GM12878 (cell line): ENCODE data around the gene PPP1R1A. TPM values are rescaled to one million over a fixed set of nuclear protein-coding genes. Genes with fewer than 3 reads are reported as not detected.

Experiments used
- ATAC-seq: fragments of 200-7000 bp; cut with Tn5 transposase; 3 replicates; pipeline ENCODE4 v1.9.1; 2020; ENCODE audit warnings: mild to moderate bottlenecking, moderate library complexity
- BruUV-seq: library from RNA; stranded (reverse); fragments of 400-500 nt; replicated peaks from 2 replicates; lab custom pipeline; 2021; lab: Mats Ljungman, UMichigan
- CTCF ChIA-PET: fragments of 300-600 bp; sonication (Branson Sonifier 250); formaldehyde crosslinking; extraction: SDS; loops from one replicate; lab custom pipeline; 2021; ENCODE audit warnings: inconsistent platforms; lab: Yijun Ruan, JAX
- POLR2A ChIA-PET: fragments of 350-600 bp; formaldehyde crosslinking; extraction: SDS; loops from one replicate; lab custom pipeline; 2021; ENCODE audit warnings: inconsistent platforms; lab: Charles Lee
- RAD21 ChIA-PET: fragments of 300-600 bp; sonication (Branson Sonifier 250); formaldehyde crosslinking; loops from one replicate; lab custom pipeline; 2023; ENCODE audit warnings: antibody characterized with exemption; ENCODE audit not compliant: unreplicated experiment; lab: Charles Lee
- SMC1A ChIA-PET: fragments of 300-600 bp; sonication (Branson Sonifier 250); formaldehyde crosslinking; loops from one replicate; lab custom pipeline; 2023; ENCODE audit not compliant: unreplicated experiment, uncharacterized antibody; lab: Charles Lee
- DNase-seq: peaks from one replicate; pipeline ENCODE4 v3.0.0-alpha.2; 2011; ENCODE audit warnings: low read depth, low spot score
- FAIRE-seq: peaks from 3 replicates; lab custom pipeline; 2011; peaks lifted over from hg19 to GRCh38; lab: Jason Lieb, UNC
- H2AFZ ChIP-seq: 2 replicates; pipeline ENCODE4 v1.6.0; 2011; ENCODE audit warnings: low read depth, low read length, control low read depth; ENCODE audit not compliant: control insufficient read depth
- H3K27ac ChIP-seq: 2 replicates; pipeline ENCODE4 v1.5.1; 2011; ENCODE audit warnings: control low read depth; ENCODE audit not compliant: control insufficient read depth, insufficient read depth
- H3K27me3 ChIP-seq, 2 experiments: replicated peaks in 1 of 2; 2 replicates each; pipeline versions ENCODE4 v1.6.0 to v1.6.1; 2011; ENCODE audit warnings: low read length in 1 of 2; ENCODE audit not compliant: control insufficient read depth in 2 of 2, insufficient read depth in 2 of 2
- H3K36me3 ChIP-seq, 2 experiments: 2 replicates each; pipeline ENCODE4 v1.5.1; 2011; ENCODE audit warnings: low read length in 1 of 2; ENCODE audit not compliant: control insufficient read depth in 2 of 2, insufficient read depth in 2 of 2
- H3K4me1 ChIP-seq: 2 replicates; pipeline ENCODE4 v1.6.1; 2011; ENCODE audit warnings: mild to moderate bottlenecking, low read length, moderate library complexity, mixed read lengths; ENCODE audit not compliant: control insufficient read depth, insufficient read depth
- H3K4me2 ChIP-seq: 2 replicates; pipeline ENCODE4 v1.6.0; 2011; ENCODE audit warnings: control low read depth; ENCODE audit not compliant: control insufficient read depth, insufficient read depth
- H3K4me3 ChIP-seq: fragments of 200-600 bp; sonication (generic); 2 replicates; pipeline ENCODE4 v1.5.1; 2016
- H3K79me2 ChIP-seq: 2 replicates; pipeline ENCODE4 v1.6.0; 2011; ENCODE audit warnings: low read length; ENCODE audit not compliant: control insufficient read depth, insufficient read depth
- H3K9ac ChIP-seq: 2 replicates; pipeline ENCODE4 v1.8.0; 2011; ENCODE audit warnings: low read length, control low read depth, mixed read lengths; ENCODE audit not compliant: control insufficient read depth, insufficient read depth
- H3K9me3 ChIP-seq: replicated peaks from 3 replicates; pipeline ENCODE4 v1.5.1; 2011; ENCODE audit warnings: mild to moderate bottlenecking, low read length; ENCODE audit not compliant: control insufficient read depth, insufficient read depth
- H4K20me1 ChIP-seq: 2 replicates; pipeline ENCODE4 v1.6.0; 2011; ENCODE audit not compliant: control insufficient read depth, insufficient read depth
- BHLHE40 ChIP-seq, 2 experiments: fragments of 450-650 bp in 1 of 2; IDR thresholded peaks; 2 replicates each; pipeline ENCODE4 v1.6.1; 2011 to 2017; ENCODE audit warnings: low read depth in 2 of 2, borderline replicate concordance in 1 of 2, improper control_type of control experiment in 1 of 2, low read length in 1 of 2, mild to moderate bottlenecking in 1 of 2
- BRCA1 ChIP-seq: IDR thresholded peaks from 2 replicates; pipeline ENCODE4 v1.6.1; 2011; ENCODE audit warnings: low read depth, low read length, improper control_type of control experiment
- CEBPB ChIP-seq, 2 experiments: fragments of 150-350 bp in 1 of 2; IDR thresholded peaks; 2 replicates each; pipeline ENCODE4 v1.6.1; 2012 to 2014; ENCODE audit warnings: low read depth in 2 of 2, low read length in 2 of 2, borderline replicate concordance in 1 of 2, inconsistent platforms in 1 of 2
- E2F8 ChIP-seq: fragments of 450-650 bp; IDR thresholded peaks from 2 replicates; pipeline ENCODE4 v1.6.1; 2018; ENCODE audit warnings: mild to moderate bottlenecking, low read depth, moderate library complexity; ENCODE audit not compliant: partially characterized antibody
- EGR1 ChIP-seq, 2 experiments: IDR thresholded peaks; 1 replicate in 1 of 2; 2 replicates in 1 of 2; pipeline ENCODE4 v1.6.1; 2011 to 2012; ENCODE audit warnings: low read depth in 2 of 2, low read length in 2 of 2, borderline replicate concordance in 1 of 2, mild to moderate bottlenecking in 1 of 2, moderate library complexity in 1 of 2
- IKZF1 ChIP-seq: fragments of 450-650 bp; conservative IDR thresholded peaks from 2 replicates; pipeline ENCODE4 v1.6.1; 2017; ENCODE audit warnings: antibody characterized with exemption, mild to moderate bottlenecking
- NFYB ChIP-seq: IDR thresholded peaks from 2 replicates; pipeline ENCODE4 v1.6.1; 2011; ENCODE audit warnings: low read depth, mild to moderate bottlenecking, low read length, improper control_type of control experiment, moderate library complexity; ENCODE audit not compliant: insufficient read depth
- SKIL ChIP-seq: fragments of 450-650 bp; IDR thresholded peaks from 2 replicates; pipeline ENCODE4 v1.6.1; 2017; ENCODE audit warnings: mild to moderate bottlenecking, low read depth, inconsistent platforms; ENCODE audit not compliant: poor library complexity, severe bottlenecking
- SMAD1 ChIP-seq: fragments of 450-650 bp; IDR thresholded peaks from 2 replicates; pipeline ENCODE4 v1.6.1; 2018; ENCODE audit warnings: mild to moderate bottlenecking, low read depth; ENCODE audit not compliant: partially characterized antibody
- SMC3 ChIP-seq: IDR thresholded peaks from 2 replicates; pipeline ENCODE4 v1.6.1; 2011; ENCODE audit warnings: low read length, improper control_type of control experiment, borderline replicate concordance
- SRF ChIP-seq, 2 experiments: IDR thresholded peaks; 2 replicates each; pipeline ENCODE4 v1.6.1; 2011; ENCODE audit warnings: low read depth in 2 of 2, low read length in 2 of 2, mild to moderate bottlenecking in 1 of 2, moderate library complexity in 1 of 2
- TBL1XR1 ChIP-seq: IDR thresholded peaks from 2 replicates; pipeline ENCODE4 v1.6.1; 2012; ENCODE audit warnings: low read depth, low read length, improper control_type of control experiment
- WGBS: methylation state at CpG from one replicate; pipeline ENCODE4 v1.1.6; 2016; ENCODE audit warnings: low lambda C conversion rate; ENCODE audit not compliant: insufficient replicate concordance, insufficient coverage; ENCODE audit errors: missing lambda C conversion rate; 5-methylcytosine and 5-hydroxymethylcytosine counted together
- in situ Hi-C: fragments of 300-500 bp; cut with MboI; formaldehyde crosslinking; loops from 9 replicates; pipeline ENCODE4 v1.14.3; 2018; ENCODE audit warnings: mixed read lengths
- intact Hi-C: fragments of 100-400 bp; cut with micrococcal nuclease; formaldehyde crosslinking; loops from one replicate; pipeline ENCODE4 v1.14.2; 2022; ENCODE audit not compliant: unreplicated experiment
- polyA plus RNA-seq, 11 experiments: library from polyadenylated mRNA; depleted of rRNA in 4 of 11; unstranded in 6 of 11; stranded (reverse) in 5 of 11; fragments of >200 nt; fragmentation: Nextera tagmentation in 4 of 11; fragmentation: Illumina TruSeq in 1 of 11; extraction: Ambion mirVana in 4 of 11; extraction: Trizol in 1 of 11; gene quantifications; 1 replicate in 1 of 11; 2 replicates in 10 of 11; pipeline versions ENCODE4 v1.2.1 to v1.2.3, GENCODE V29; 2011 to 2016; ENCODE audit warnings: inconsistent platforms in 2 of 11, missing spikeins in 2 of 11, low read depth in 1 of 11
- total RNA-seq, 4 experiments: library from RNA; depleted of rRNA in 3 of 4; stranded (reverse); fragments of >200 nt in 3 of 4; fragmentation: Illumina TruSeq in 1 of 4; extraction: Trizol in 1 of 4; gene quantifications; 2 replicates each; pipeline versions ENCODE4 v1.2.1 to v1.2.3, GENCODE V29; 2013 to 2021

The PPP1R1A gene
- total and polyA plus RNA-seq, 10 of the 15 experiments (the other 5 are each of a cell fraction or from before 2014, with no cell fraction given), result 0.03 to 0.08 (median 0.07) TPM; not detected in 7

GRCh38 chr12:54578778-54579177, 9.7 kb downstream of the PPP1R1A start:
- CTCF ChIA-PET, result interaction anchor here (0.8 to 3.1 kb wide), 8 partner anchors 11 to 140 kb away, joined by 3 to 45 read pairs (median 6); no protein-coding TSS in a partner anchor
- Histone ChIP-seq H3K4me2 (no peak overlapping the region), H3K9ac (no peak overlapping the region)

More at GRCh38 chr12:54578778-54579177, 9.7 kb downstream of the PPP1R1A start:
- ATAC-seq, result no peak
- intact Hi-C loops, result no loop called here
- Histone ChIP-seq H3K4me1 (no peaks in the 10 kb centered on the region), H3K9me3 (no peaks in the 10 kb centered on the region)
- ChIA-PET SMC1A (no interaction called here), POLR2A (interaction anchor here (1.2 kb wide), 1 partner anchor 28 kb away, joined by 3 read pairs; no protein-coding TSS in a partner anchor)
- no peak for FAIRE-seq
- no peak for TF ChIP-seq BRCA1
- no peak for TF ChIP-seq EGR1 (IDR thresholded peaks at IDR 0.05; ENCODE audit: borderline replicate concordance in 1 of 2, low read depth in 2 of 2, low read length in 2 of 2)
- TF ChIP-seq CEBPB (IDR thresholded peaks at IDR 0.05; ENCODE audit: borderline replicate concordance in 1 of 2, low read depth in 2 of 2, low read length in 2 of 2), result no peak
- TF ChIP-seq IKZF1, result no peak
- no peak for TF ChIP-seq NFYB
- no peak for TF ChIP-seq BHLHE40 (IDR thresholded peaks at IDR 0.05; ENCODE audit: borderline replicate concordance in 1 of 2, low read depth in 2 of 2, low read length in 1 of 2)
- no peak for TF ChIP-seq SMAD1
- no peak for TF ChIP-seq TBL1XR1
- TF ChIP-seq SMC3, result no peak
- no peak for TF ChIP-seq E2F8
- TF ChIP-seq SRF (IDR thresholded peaks at IDR 0.05; ENCODE audit: low read depth in 2 of 2, low read length in 2 of 2), result no peak
- no peak for TF ChIP-seq SKIL
- TF ChIP-seq, all 136 proteins: peak for 0
- Histone ChIP-seq H4K20me1 (no peaks in the 10 kb centered on the region), H3K79me2 (no peaks in the 10 kb centered on the region), H3K27ac (no peak overlapping the region), H3K4me3 (no peak overlapping the region), H3K36me3 (peaks cover 0 to 2% of the 10 kb centered on the region in 2 experiments; a peak in 3 of 4 replicates), H2AFZ (no peak overlapping the region), H3K27me3 (no peaks in the 10 kb centered on the region; a peak in 1 of 4 replicates)
- in situ Hi-C loops, result no loop called here
- no peak for DNase-seq
- WGBS, result 70% methylated on average over 7 of the region's 7 CpGs
- RAD21 ChIA-PET, result interaction anchor here (1.6 kb wide), 1 partner anchor 52 kb away, joined by 5 read pairs; no protein-coding TSS in a partner anchor
- BruUV-seq, result no TSS peak
